SK-N-SH (cell line): Measurements from ENCODE around the gene IGF2BP3. TPM values are rescaled to one million over a fixed set of nuclear protein-coding genes. Genes with fewer than 3 reads are reported as not detected.

Source experiments
- CTCF ChIA-PET: fragments of 300-600, 350-600 bp; formaldehyde crosslinking; extraction: SDS; loops from one replicate; lab custom pipeline; 2021; lab: Yijun Ruan, JAX
- POLR2A ChIA-PET: fragments of 350-600 bp; sonication (Branson Sonifier 250); formaldehyde crosslinking; extraction: SDS; loops from one replicate; lab custom pipeline; 2020; ENCODE audit warnings: antibody characterized with exemption, inconsistent platforms; lab: Yijun Ruan, JAX
- DNase-seq: peaks from one replicate; pipeline ENCODE4 v3.0.0; 2012
- H2AFZ ChIP-seq: fragments of 200-600 bp; sonication (generic); 2 replicates; pipeline ENCODE4 v1.8.1; 2016; ENCODE audit warnings: antibody characterized with exemption, mild to moderate bottlenecking, low read depth
- H3F3A ChIP-seq: fragments of 200-600 bp; sonication (generic); replicated peaks from 2 replicates; pipeline ENCODE3; 2016; ENCODE audit warnings: antibody characterized with exemption, mild to moderate bottlenecking; ENCODE audit not compliant: insufficient read depth
- H3K27ac ChIP-seq, 2 experiments: fragments of 200-500 bp in 1 of 2; fragments of 200-600 bp in 1 of 2; sonication (Bioruptor generic) in 1 of 2; sonication (generic), shearing (Covaris generic) in 1 of 2; 2 replicates each; pipeline versions ENCODE4 v1.5.1 to v1.6.1; 2014 to 2016; ENCODE audit warnings: low read depth in 2 of 2, inconsistent platforms in 1 of 2, low read length in 1 of 2, mild to moderate bottlenecking in 1 of 2, mixed read lengths in 1 of 2
- H3K27me3 ChIP-seq: fragments of 200-600 bp; sonication (generic), shearing (Covaris generic); 2 replicates; pipeline ENCODE4 v1.6.1; 2016; ENCODE audit warnings: mixed run types; ENCODE audit not compliant: insufficient read depth
- H3K36me3 ChIP-seq, 2 experiments: fragments of 200-500 bp in 1 of 2; fragments of 200-600 bp in 1 of 2; sonication (Bioruptor generic) in 1 of 2; sonication (generic) in 1 of 2; replicated peaks in 1 of 2; 2 replicates each; pipeline versions ENCODE3 to v1.5.1; 2014 to 2016; ENCODE audit warnings: low read length in 1 of 2, mild to moderate bottlenecking in 1 of 2; ENCODE audit not compliant: insufficient read depth in 2 of 2, control insufficient read depth in 1 of 2
- H3K4me1 ChIP-seq, 2 experiments: fragments of 200-500 bp in 1 of 2; fragments of 200-600 bp in 1 of 2; sonication (Bioruptor generic) in 1 of 2; sonication (generic), shearing (Covaris generic) in 1 of 2; 2 replicates each; pipeline versions ENCODE4 v1.5.1 to v1.6.1; 2014 to 2016; ENCODE audit warnings: low read depth in 1 of 2, low read length in 1 of 2, mixed run types in 1 of 2; ENCODE audit not compliant: insufficient read depth in 2 of 2, control insufficient read depth in 1 of 2
- H3K4me2 ChIP-seq: fragments of 200-600 bp; sonication (generic), shearing (Covaris generic); 2 replicates; pipeline ENCODE4 v1.6.1; 2017; ENCODE audit warnings: mixed run types
- H3K4me3 ChIP-seq, 2 experiments: fragments of 200-500 bp in 1 of 2; fragments of 200-600 bp in 1 of 2; sonication (Bioruptor generic) in 1 of 2; sonication (generic), shearing (Covaris generic) in 1 of 2; 2 replicates each; pipeline versions ENCODE4 v1.5.1 to v1.8.1; 2014 to 2016; ENCODE audit warnings: low read depth in 2 of 2, inconsistent platforms in 1 of 2, low read length in 1 of 2, mild to moderate bottlenecking in 1 of 2, mixed read lengths in 1 of 2, moderate library complexity in 1 of 2
- H3K79me2 ChIP-seq: fragments of 200-600 bp; sonication (generic); 2 replicates; pipeline ENCODE4 v1.8.1; 2017; ENCODE audit warnings: mild to moderate bottlenecking; ENCODE audit not compliant: insufficient read depth
- H3K9ac ChIP-seq: fragments of 200-600 bp; sonication (generic); 2 replicates; pipeline ENCODE4 v1.6.1; 2017; ENCODE audit warnings: mixed run types
- H3K9me2 ChIP-seq: fragments of 200-600 bp; sonication (generic); 2 replicates; pipeline ENCODE4 v1.6.1; 2017; ENCODE audit warnings: mixed run types
- H3K9me3 ChIP-seq: fragments of 200-600 bp; sonication (generic); 2 replicates; pipeline ENCODE4 v1.6.1; 2017; ENCODE audit warnings: mixed run types, mild to moderate bottlenecking, moderate library complexity
- H4K20me1 ChIP-seq: fragments of 200-600 bp; sonication (generic); 2 replicates; pipeline ENCODE4 v1.6.1; 2017; ENCODE audit warnings: mild to moderate bottlenecking, mixed run types; ENCODE audit not compliant: insufficient read depth
- CHD2 ChIP-seq: fragments of 150-350 bp; IDR thresholded peaks from 2 replicates; pipeline ENCODE4 v1.6.1; 2018; ENCODE audit warnings: low read length; ENCODE audit not compliant: partially characterized antibody
- EP300 ChIP-seq, 2 experiments: IDR thresholded peaks; 2 replicates each; pipeline versions ENCODE4 v1.4.0 to v1.6.1; 2012; ENCODE audit warnings: borderline replicate concordance in 1 of 2, low read depth in 1 of 2, low read length in 1 of 2
- EZH2phosphoT487 ChIP-seq: fragments of 200-600 bp; sonication (generic); IDR thresholded peaks from 2 replicates; pipeline ENCODE4 v1.6.1; 2017; ENCODE audit warnings: low read depth, mixed run types, mild to moderate bottlenecking, antibody characterized with exemption, moderate library complexity, borderline replicate concordance
- FOXJ3 ChIP-seq: sonication (generic); formaldehyde crosslinking; IDR thresholded peaks from 2 replicates; pipeline ENCODE4 v1.5.1; 2020; ENCODE audit warnings: mild to moderate bottlenecking, missing genetic modification reagents
- GABPA ChIP-seq: IDR thresholded peaks from 2 replicates; pipeline ENCODE4 v1.4.0; 2012; ENCODE audit warnings: low read depth, mild to moderate bottlenecking
- JUND ChIP-seq: IDR thresholded peaks from 2 replicates; pipeline ENCODE4 v1.4.0; 2012
- MXI1 ChIP-seq: IDR thresholded peaks from 2 replicates; pipeline ENCODE4 v1.6.1; 2012; ENCODE audit warnings: mild to moderate bottlenecking, low read depth, low read length, improper control_type of control experiment
- NFIC ChIP-seq: IDR thresholded peaks from 2 replicates; pipeline ENCODE4 v1.4.0; 2012; ENCODE audit warnings: borderline replicate concordance
- NRF1 ChIP-seq: IDR thresholded peaks from 2 replicates; pipeline ENCODE4 v1.6.1; 2012; ENCODE audit warnings: low read depth, mild to moderate bottlenecking, low read length
- RAD21 ChIP-seq: IDR thresholded peaks from 2 replicates; pipeline ENCODE4 v1.6.1; 2012; ENCODE audit warnings: mild to moderate bottlenecking, low read length
- RCOR1 ChIP-seq: fragments of 150-350 bp; IDR thresholded peaks from 2 replicates; pipeline ENCODE4 v1.6.1; 2017; ENCODE audit warnings: antibody characterized with exemption, low read length
- RFX5 ChIP-seq: IDR thresholded peaks from 2 replicates; pipeline ENCODE4 v1.6.1; 2012; ENCODE audit warnings: mild to moderate bottlenecking, improper control_type of control experiment, low read length
- RXRA ChIP-seq: IDR thresholded peaks from 2 replicates; pipeline ENCODE4 v1.4.0; 2012; ENCODE audit warnings: low read depth, mild to moderate bottlenecking, borderline replicate concordance
- SIN3A ChIP-seq: IDR thresholded peaks from 2 replicates; pipeline ENCODE4 v1.6.1; 2012; ENCODE audit warnings: low read depth, mild to moderate bottlenecking, low read length, moderate library complexity, borderline replicate concordance
- SMC3 ChIP-seq: IDR thresholded peaks from 2 replicates; pipeline ENCODE4 v1.6.1; 2012; ENCODE audit warnings: low read depth, low read length, improper control_type of control experiment
- TAF1 ChIP-seq: IDR thresholded peaks from 2 replicates; pipeline ENCODE4 v1.6.1; 2012; ENCODE audit warnings: low read depth, mild to moderate bottlenecking, low read length, moderate library complexity, borderline replicate concordance
- USF2 ChIP-seq: fragments of 150-350 bp; IDR thresholded peaks from 2 replicates; pipeline ENCODE4 v1.6.1; 2017; ENCODE audit warnings: antibody characterized with exemption, low read length, low read depth, borderline replicate concordance
- YY1 ChIP-seq: IDR thresholded peaks from 2 replicates; pipeline ENCODE4 v1.4.0; 2012; ENCODE audit warnings: low read depth, mild to moderate bottlenecking
- ZBTB33 ChIP-seq: IDR thresholded peaks from 2 replicates; pipeline ENCODE4 v1.4.0; 2012; ENCODE audit warnings: low read depth, borderline replicate concordance
- WGBS: methylation state at CpG from one replicate; pipeline ENCODE4 v1.1.6; 2017; ENCODE audit warnings: low lambda C conversion rate; 5-methylcytosine and 5-hydroxymethylcytosine counted together
- polyA plus RNA-seq, 3 experiments: library from polyadenylated mRNA; depleted of rRNA; stranded (reverse); fragments of >200 nt; gene quantifications; 2 replicates each; pipeline ENCODE4 v1.2.3, GENCODE V29; 2012
- TF ChIP-seq, protein P1 (sequence below): IDR thresholded peaks from 2 replicates; pipeline ENCODE4; 2012
- TF ChIP-seq, protein P2 (sequence below): fragments of 150-350 bp; IDR thresholded peaks from 2 replicates; pipeline ENCODE4 v1.6.1; 2016; ENCODE audit warnings: mild to moderate bottlenecking, low read depth, low read length

IGF2BP3 gene
- polyA plus RNA-seq, 1 of the 3 experiments (the other 2 are of a cell fraction): 34.4 TPM

DNA sequence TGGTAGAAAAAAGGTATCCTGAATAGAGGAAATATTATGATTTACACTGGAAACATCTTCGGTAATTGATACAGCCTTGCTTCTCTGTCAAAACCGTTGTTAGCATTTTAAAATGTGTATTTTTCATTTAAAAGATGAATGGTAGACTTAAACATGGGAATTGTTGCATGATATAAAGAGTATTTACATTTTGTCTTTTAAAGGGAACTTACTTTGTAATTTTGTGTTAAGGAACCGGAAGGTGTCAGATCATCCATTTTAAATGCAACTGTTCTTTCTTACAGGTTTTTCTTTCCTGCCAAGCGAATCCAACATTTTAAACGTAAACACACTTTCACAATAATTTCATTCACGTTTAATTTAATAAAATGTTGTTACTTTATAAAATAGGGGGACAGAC, 1.8 kb upstream of the IGF2BP3 start:
- peak; percentile 13; the same call in 1 of the 2 replicates for TF ChIP-seq GABPA
- TF ChIP-seq NRF1: no peak
- peak; percentile 57; the same call in 1 of the 2 replicates for TF ChIP-seq YY1
- 0 out of 2 replicates have a peak, but pooled peaks have one; percentile 6 for TF ChIP-seq MXI1
- H3K9me2 ChIP-seq: no peaks in the 10 kb centered on the region; the same call in 1 of the 2 replicates
- H3K9me3 ChIP-seq: no peaks in the 10 kb centered on the region
- no peaks in the 10 kb centered on the region for H3K36me3 ChIP-seq
- H3K4me1 ChIP-seq: peaks cover 4 to 21% of the 10 kb centered on the region in 2 experiments; a peak in 3 of 4 replicates
- CTCF ChIA-PET: interaction anchor here (1.0 to 2.0 kb wide), 6 partner anchors 9 to 198 kb away, joined by 3 to 12 read pairs (median 4); no protein-coding TSS in a partner anchor
- peaks cover 44% of the 10 kb centered on the region for H3F3A ChIP-seq
- peak overlapping the region; percentile 88 to 89 for H3K4me3 ChIP-seq
- H3K27me3 ChIP-seq: no peaks in the 10 kb centered on the region
- H3K4me2 ChIP-seq: peak overlapping the region; percentile 94
- H3K9ac ChIP-seq: peak overlapping the region; percentile 91
- peak overlapping the region; percentile 93 to 96 for H3K27ac ChIP-seq
- H2AFZ ChIP-seq: peak overlapping the region; percentile 56
- H3K79me2 ChIP-seq: peaks cover 76% of the 10 kb centered on the region
- peaks cover 11% of the 10 kb centered on the region for H4K20me1 ChIP-seq
- no peak for DNase-seq
- WGBS: 3% methylated on average over 6 of the region's 6 CpGs
- POLR2A ChIA-PET: interaction anchor here (1.3 kb wide), 1 partner anchor 18 kb away, joined by 7 read pairs; no protein-coding TSS in a partner anchor

GRCh38 chr7:23471106-23471859, 992 bp upstream of the IGF2BP3 start:
- 2% methylated on average over 34 of the region's 44 CpGs for WGBS
- peaks cover 3 to 23% of the 10 kb centered on the region in 2 experiments; a peak in 3 of 4 replicates for H3K4me1 ChIP-seq
- TF ChIP-seq EP300 (IDR thresholded peaks at IDR 0.05; ENCODE audit: borderline replicate concordance in 1 of 2, low read depth in 1 of 2, low read length in 1 of 2): no peak; a peak in 2 of 4 replicates
- TF ChIP-seq RFX5: no peak
- peak; percentile 97 for TF ChIP-seq CHD2
- TF ChIP-seq USF2: no peak
- TF ChIP-seq FOXJ3 (CRISPR knock-in tag): 0 out of 2 replicates have a peak, but pooled peaks have one; percentile 31
- no peak for TF ChIP-seq RAD21
- TF ChIP-seq, protein P1, sequence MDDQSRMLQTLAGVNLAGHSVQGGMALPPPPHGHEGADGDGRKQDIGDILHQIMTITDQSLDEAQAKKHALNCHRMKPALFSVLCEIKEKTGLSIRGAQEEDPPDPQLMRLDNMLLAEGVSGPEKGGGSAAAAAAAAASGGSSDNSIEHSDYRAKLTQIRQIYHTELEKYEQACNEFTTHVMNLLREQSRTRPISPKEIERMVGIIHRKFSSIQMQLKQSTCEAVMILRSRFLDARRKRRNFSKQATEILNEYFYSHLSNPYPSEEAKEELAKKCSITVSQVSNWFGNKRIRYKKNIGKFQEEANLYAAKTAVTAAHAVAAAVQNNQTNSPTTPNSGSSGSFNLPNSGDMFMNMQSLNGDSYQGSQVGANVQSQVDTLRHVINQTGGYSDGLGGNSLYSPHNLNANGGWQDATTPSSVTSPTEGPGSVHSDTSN: peak; percentile 36; the same call in 1 of the 2 replicates
- no peak for TF ChIP-seq RCOR1
- TF ChIP-seq JUND: no peak
- no peak for TF ChIP-seq SMC3
- peak; percentile 36; the same call in 1 of the 2 replicates for TF ChIP-seq ZBTB33
- peak; percentile 40; the same call in 1 of the 2 replicates for TF ChIP-seq SIN3A
- no peak for TF ChIP-seq EZH2phosphoT487
- TF ChIP-seq TAF1: peak; percentile 82
- TF ChIP-seq MXI1: no peak; the same call in 1 of the 2 replicates
- TF ChIP-seq RXRA: no peak
- peak; percentile 59 for TF ChIP-seq NRF1
- no peak for TF ChIP-seq NFIC
- TF ChIP-seq, protein P2, sequence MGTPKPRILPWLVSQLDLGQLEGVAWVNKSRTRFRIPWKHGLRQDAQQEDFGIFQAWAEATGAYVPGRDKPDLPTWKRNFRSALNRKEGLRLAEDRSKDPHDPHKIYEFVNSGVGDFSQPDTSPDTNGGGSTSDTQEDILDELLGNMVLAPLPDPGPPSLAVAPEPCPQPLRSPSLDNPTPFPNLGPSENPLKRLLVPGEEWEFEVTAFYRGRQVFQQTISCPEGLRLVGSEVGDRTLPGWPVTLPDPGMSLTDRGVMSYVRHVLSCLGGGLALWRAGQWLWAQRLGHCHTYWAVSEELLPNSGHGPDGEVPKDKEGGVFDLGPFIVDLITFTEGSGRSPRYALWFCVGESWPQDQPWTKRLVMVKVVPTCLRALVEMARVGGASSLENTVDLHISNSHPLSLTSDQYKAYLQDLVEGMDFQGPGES: no peak

More at GRCh38 chr7:23471106-23471859, 992 bp upstream of the IGF2BP3 start:
- Histone ChIP-seq H3K9me2 (no peaks in the 10 kb centered on the region; the same call in 1 of the 2 replicates), H3K79me2 (peaks cover 77% of the 10 kb centered on the region), H3K4me2 (peak overlapping the region; percentile 94), H3K9me3 (no peaks in the 10 kb centered on the region), H3K9ac (peak overlapping the region; percentile 91), H4K20me1 (peaks cover 19% of the 10 kb centered on the region), H3K4me3 (peak overlapping the region; percentile 88 to 89), H2AFZ (peak overlapping the region; percentile 56), H3K36me3 (peaks cover 0 to 3% of the 10 kb centered on the region in 2 experiments), H3K27ac (peak overlapping the region; percentile 93 to 96), H3K27me3 (no peaks in the 10 kb centered on the region), H3F3A (peaks cover 44% of the 10 kb centered on the region)
- ChIA-PET POLR2A (no interaction called here), CTCF (no interaction called here)
- DNase-seq: peak; percentile 93
